Left lobe of liver (tissue), 2 donors: ENCODE data around the gene PNPLA6. TPM values are rescaled to one million over a fixed set of nuclear protein-coding genes. Genes with fewer than 3 reads are reported as not detected.

Experiments used
- ATAC-seq: fragments of 200-7000 bp; cut with Tn5 transposase; one replicate; pipeline ENCODE4 v1.9.1; 2020; ENCODE audit warnings: mild to moderate bottlenecking, moderate library complexity
- DNase-seq: peaks from one replicate; pipeline ENCODE4 v3.0.0-alpha.2; 2020; ENCODE audit warnings: low spot score
- total RNA-seq: library from RNA; stranded (reverse); gene quantifications from one replicate; pipeline ENCODE4 v1.2.1, GENCODE V29; 2021
- donor health status: DM: no; HTN: no; CAD: no; lungs with moderate emphysema.
- donor health status: DM: no; HTN: yes; CAD: no.

PNPLA6 gene
- total RNA-seq, 1 donor from 2014 or later, result 57.9 TPM

DNA sequence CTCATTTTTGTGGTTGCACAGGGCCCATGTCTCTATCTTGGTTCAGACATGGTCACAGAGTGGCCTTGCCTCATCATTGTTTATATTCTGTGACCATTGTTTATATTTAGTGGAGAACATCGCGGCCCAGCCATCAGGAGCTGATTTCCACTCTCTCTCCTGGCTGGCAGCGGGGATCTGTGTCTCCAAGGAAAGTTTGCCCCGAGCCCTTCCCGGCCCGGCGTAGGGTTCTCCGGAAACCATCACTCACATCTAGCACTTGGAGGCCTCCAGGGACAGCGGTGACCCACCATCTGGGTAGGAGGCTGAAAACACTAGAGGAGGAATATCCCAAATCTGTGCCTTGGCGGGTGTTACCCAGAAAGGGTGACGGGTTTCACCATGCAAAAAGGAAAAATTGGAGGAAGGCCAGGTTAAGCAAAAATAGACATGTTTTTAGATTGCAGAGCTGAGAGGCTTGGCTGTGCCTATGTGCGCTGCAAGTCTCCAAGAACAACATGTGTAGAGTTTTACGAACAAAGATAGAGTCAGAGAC is 20.3 kb upstream of the PNPLA6 start:
- no peak for DNase-seq

DNA sequence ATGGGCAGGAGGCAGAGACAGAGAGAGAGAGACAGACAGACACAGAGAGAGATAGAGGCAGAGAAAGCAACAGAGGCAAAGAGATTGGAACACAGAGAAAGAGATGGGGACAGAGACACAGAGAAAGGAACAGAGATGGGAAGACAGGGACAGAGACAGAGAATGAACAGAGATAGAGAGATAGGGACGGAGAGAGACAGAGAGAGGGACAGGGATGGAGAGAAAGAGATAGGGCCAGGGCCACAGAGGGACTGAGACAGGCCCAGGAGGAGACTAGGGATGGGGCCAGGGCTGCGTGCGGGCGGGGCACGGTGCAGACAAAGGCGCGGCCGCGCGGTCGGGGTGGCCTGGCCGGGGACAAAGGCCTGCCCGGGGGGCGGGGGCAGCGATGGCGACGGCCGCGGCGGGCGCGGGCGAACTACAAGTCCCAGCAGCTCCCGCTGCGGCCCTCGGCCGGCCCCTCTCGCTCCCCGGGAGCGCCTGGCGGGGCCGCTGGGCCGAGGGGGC is 19.8 kb upstream of the PNPLA6 start, which contains the start of gene ZNF358:
Gene ZNF358, plus strand, starts transcription at position 459 of the 507 bp plus-strand sequence. CDS start 3,140 bp downstream, outside the sequence.
- DNase-seq, result peak; percentile 80
- ATAC-seq, result peak; percentile 78

More for the DNA sequence above, 20.3 kb upstream of the PNPLA6 start:
- ATAC-seq, result no peak

DNA sequence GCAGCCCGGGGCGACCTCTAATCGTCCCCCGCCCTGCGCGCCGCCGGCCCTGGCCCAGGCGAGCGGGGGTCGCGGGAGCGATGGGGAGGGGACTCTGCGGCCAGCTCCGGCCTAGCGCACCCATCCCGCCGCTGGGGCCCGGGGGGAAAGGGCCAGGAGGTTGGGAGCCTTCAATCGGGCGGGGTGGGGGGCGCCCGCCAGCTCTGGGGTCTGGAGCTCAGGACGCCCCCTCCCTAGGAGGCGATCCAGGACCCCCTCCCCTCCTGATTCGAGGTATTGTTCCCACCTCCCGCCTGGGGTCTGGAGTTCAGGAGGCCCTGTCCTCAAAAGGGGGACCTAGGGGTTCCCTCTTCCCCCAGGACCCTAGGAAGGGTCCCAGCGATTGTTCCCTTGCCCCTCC is 19.2 kb upstream of the PNPLA6 start:
- no peak for DNase-seq
- ATAC-seq, result no peak

DNA sequence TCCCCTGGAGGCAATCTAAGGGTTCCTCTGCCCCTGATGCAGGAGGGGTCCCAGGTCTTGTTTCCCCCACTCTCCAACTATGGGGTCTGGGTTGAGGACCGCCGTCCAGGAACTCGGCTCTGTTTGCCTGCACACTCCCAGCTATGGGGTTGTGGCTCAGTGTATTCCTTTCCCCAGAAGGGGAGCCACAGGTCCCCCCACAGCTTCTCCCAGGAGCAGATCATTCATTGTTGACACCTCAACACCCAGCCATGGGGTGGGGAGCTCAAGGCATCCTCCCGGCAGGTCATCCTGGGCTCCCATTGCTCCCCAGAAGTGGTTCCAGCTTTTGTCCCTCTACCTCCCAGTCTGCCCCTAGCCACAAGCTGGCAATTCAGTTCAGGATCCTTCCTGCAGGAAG is 18.6 kb upstream of the PNPLA6 start:
- DNase-seq, result no peak
- no peak for ATAC-seq

DNA sequence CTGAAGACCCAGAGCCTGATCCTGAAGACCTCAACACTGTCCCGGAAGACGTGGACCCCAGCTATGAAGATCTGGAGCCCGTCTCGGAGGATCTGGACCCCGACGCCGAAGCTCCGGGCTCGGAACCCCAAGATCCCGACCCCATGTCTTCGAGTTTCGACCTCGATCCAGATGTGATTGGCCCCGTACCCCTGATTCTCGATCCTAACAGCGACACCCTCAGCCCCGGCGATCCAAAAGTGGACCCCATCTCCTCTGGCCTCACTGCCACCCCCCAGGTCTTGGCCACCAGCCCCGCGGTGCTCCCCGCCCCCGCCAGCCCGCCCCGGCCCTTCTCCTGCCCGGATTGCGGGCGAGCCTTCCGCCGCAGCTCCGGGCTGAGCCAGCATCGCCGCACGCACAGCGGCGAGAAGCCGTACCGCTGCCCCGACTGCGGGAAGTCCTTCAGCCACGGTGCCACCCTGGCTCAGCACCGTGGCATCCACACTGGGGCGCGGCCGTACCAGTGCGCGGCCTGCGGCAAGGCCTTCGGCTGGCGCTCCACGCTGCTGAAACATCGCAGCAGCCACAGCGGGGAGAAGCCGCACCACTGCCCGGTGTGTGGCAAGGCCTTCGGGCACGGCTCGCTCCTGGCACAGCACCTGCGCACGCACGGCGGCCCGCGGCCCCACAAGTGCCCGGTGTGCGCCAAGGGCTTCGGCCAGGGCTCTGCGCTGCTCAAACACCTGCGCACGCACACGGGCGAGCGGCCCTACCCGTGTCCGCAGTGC is 16.0 kb upstream of the PNPLA6 start:
- no peak for DNase-seq
- ATAC-seq, result no peak

DNA sequence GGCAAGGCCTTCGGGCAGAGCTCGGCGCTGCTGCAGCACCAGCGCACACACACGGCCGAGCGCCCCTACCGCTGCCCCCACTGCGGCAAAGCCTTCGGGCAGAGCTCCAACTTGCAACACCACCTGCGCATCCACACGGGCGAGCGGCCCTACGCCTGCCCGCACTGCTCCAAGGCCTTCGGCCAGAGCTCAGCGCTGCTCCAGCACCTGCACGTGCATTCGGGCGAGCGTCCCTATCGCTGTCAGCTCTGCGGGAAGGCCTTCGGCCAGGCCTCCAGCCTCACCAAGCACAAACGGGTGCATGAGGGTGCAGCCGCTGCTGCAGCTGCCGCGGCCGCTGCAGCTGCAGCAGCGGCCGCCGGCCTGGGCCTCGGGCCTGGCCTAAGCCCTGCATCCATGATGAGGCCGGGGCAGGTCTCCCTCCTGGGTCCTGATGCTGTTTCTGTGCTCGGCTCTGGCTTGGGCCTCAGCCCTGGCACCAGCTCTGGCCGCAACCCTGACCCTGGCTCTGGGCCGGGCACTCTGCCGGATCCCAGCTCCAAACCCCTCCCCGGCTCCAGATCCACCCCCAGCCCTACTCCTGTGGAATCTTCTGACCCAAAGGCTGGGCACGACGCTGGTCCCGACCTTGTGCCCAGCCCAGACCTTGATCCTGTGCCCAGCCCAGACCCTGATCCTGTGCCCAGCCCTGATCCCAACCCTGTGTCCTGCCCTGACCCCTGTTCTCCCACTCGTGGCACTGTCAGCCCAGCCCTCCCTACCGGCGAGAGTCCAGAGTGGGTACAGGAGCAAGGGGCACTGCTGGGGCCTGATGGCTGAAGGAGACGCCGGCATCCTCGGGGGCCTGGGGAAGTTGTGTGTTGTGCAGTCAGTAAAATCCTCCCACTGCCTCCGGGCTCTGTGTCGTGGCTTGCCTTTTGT is 15.1 kb upstream of the PNPLA6 start:
- DNase-seq (peak; percentile 92), ATAC-seq (peak; percentile 78)

DNA sequence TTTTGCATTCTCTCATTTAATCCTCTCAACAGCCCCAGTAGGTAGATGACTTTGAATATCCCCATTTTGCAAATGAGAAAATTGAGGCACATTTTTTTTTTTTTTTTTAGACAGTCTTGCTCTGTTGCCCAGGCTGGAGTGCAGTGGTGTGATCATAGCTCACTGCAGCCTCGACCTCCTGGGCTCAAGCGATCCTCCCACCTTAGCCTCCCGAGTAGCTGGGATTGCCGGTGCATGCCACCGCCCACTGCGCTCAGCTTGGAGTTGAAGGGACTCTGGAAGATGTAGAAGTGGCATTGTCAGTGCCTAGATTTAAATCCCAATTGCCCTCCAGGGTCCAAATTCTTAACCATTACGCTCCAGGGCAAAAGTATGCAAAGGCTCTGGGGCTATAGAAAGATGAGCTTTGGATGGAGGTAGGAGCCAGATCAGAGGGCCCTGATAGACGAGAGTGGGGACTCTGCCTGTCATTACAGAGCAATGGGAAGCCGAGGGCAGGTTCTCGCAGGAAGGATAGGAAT is 13.9 kb upstream of the PNPLA6 start:
- DNase-seq, result no peak
- no peak for ATAC-seq

DNA sequence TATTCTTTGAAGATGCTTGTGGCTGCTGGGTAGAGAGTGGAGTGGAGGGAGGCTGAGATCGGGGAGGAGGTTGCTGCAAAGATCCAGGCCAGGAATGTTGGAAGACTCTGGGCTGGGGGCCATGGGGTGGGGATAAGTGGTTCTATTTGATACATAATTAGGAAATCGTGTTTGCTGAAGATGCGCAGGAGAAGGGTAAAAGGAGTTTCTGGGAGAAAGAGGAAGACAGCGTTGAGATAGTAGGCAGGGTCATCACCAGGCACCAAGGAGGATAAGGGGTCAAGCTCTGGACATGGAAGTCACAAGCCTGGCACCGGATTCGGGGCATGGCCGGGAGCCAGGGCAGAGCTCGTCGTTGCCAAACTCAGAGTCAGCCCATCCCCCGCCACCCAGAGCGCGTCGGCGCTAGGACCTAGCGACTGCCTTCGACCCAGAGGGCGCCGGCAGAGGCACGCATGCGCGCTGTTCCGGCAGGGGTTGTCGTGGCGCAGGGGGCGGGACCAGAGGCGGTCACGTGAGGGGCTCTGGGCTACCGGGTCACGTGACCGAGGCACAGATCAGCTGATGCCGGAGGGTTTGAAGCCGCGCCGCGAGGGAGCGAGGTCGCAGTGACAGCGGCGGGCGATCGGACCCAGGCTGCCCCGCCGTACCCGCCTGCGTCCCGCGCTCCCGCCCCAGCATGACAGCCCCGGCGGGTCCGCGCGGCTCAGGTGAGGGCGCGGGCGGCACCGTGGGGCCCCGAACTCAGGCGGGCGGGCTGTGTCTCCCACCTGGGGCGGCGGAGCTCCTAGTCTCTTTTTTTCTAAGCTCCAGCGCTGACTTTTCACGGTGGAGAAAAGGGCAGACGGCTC is 13.2 kb upstream of the PNPLA6 start, which contains the start of gene MCOLN1:
Gene MCOLN1, plus strand, starts transcription at position 553 of the 851 bp plus-strand sequence. Its CDS starts 127 bp downstream, at position 680.
- DNase-seq (peak; percentile 99), ATAC-seq (peak; percentile 76)

DNA sequence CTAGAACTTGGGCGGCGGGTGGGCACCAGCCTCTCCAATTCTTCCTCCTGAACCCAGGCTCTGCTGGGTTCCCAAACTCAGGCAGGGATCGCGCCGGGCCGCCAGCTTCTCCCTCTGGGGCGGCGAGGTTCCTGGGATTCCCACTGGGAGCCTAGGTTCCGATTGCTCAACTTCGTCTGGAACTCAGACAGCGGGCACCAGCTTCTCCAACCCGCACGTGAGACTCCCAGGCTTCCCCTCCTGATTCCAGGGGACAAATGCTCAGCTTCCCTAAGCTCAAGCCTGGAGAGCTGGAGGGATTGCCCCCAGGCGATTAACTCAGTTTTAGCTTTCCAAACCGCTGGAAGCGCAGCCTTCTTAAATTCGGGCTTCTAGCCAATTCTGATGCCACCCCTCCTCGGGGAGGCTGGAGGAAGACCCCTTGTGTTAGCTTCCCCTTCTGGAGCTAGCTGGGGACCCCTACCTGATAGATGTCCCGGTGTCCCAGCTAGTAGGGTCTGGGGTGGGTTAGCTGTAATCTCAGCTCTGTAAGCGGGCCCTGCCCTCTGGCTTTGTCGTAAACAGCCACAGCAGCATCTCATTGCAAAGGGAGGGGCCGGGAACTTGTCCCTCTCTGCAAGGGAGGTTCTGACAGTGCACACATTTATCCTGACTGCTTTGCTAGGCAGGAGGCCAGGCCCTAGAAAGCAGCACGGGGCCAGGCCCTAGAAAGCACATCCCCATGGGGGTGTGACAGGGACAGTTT is 12.4 kb upstream of the PNPLA6 start:
- DNase-seq (peak; percentile 68), ATAC-seq (peak; percentile 23)

DNA sequence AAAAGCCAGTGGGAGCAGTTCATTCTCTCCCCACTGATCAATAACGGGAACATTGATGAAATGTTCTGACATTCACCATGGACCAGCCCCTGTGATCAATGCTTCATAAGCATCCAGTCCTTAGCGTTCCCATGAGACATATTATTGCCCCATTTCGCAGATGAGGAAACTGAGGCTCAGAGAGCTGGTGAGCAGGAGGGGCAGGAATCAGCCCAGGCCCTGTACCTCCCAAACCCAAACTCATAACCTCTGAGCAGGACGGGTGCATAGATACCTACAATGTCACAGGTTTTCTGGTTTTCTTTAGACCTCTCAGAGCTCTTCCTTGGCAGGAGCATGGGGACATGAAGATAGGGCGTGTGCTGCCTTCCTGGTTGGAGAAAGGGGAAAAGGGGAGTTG is 11.0 kb upstream of the PNPLA6 start:
- no peak for ATAC-seq
- DNase-seq, result no peak

DNA sequence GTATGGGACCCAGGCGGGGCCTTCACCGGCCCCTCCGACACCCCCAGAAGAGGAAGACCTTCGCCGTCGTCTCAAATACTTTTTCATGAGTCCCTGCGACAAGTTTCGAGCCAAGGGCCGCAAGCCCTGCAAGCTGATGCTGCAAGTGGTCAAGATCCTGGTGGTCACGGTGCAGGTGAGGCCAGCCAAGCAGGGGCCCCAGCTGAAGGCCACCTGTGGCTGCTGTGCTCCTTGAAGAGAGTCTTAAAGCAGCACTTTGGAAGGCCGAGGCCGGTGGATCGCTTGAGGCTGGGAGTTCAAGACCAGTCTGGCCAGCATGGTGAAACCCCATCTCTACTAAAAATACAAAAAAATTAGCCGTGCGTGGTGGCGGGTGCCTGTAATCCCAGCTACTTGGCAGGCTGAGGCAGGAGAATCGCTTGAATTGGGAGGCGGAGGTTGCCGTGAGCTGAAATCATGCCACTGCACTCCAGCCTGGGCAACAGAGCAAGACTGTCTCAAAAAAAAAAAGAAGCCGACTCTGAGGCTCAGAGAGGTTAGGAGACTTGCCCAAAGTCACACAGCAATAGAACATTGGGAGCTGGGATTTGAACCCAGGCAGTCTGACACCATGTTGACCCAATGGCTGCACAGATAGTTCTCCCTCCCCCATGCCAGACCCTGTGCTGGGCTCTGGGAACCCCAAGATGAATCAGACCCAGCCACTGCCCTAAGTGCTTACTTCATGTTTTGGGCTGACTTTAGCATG is 10.4 kb upstream of the PNPLA6 start:
- no peak for DNase-seq
- ATAC-seq, result no peak

DNA sequence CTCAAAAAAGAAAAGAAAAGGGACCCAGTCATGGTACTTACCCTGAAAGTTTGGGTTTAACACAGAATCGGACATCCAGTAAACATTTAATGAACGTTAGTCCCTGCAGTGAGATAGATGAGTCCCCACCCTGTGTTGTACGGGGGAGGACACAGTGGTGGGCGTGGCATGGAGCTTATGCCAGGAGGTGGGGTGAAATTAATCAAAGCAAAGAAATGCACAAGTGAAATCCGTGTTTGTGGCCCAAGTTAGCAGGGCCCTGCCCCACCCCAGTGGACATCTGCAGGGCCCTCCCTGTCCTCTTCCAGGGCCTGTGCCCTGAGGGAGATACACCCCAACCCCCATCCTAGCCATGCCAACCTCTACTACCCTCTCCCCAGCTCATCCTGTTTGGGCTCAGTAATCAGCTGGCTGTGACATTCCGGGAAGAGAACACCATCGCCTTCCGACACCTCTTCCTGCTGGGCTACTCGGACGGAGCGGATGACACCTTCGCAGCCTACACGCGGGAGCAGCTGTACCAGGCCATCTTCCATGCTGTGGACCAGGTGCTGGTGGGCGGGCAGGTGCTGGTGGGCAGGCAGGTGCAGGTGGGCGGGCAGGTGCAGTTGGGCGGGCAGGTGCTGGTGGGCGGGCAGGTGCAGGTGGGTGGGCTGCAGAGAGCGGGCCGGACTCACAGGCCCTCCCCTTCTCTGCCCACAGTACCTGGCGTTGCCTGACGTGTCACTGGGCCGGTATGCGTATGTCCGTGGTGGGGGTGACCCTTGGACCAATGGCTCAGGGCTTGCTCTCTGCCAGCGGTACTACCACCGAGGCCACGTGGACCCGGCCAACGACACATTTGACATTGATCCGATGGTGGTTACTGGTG is 9.2 kb upstream of the PNPLA6 start:
- DNase-seq (no peak), ATAC-seq (no peak)

DNA sequence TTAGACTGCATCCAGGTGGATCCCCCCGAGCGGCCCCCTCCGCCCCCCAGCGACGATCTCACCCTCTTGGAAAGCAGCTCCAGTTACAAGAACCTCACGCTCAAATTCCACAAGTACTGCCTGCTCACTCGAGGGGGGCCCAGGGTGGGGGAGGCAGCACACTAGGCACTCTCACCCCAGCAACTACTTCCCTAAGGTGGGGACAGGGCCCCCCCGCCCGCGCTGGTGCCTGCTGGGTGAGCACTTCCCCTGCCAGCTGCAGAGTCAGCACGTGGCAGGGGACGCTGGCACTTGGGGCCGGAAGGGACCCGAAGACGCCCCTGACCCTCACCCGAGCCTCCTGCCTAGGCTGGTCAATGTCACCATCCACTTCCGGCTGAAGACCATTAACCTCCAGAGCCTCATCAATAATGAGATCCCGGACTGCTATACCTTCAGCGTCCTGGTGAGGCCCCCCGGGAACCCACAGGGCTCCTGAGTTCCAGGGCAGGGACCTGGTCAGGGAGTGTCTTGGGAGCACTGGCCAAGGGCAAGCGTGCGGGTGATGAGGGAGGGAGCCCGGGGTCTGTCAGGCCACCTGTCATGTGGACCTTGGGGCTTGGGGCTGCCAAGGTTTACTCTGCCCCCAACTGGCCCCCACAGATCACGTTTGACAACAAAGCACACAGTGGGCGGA is 7.9 kb upstream of the PNPLA6 start:
- ATAC-seq, result peak; percentile 27
- no peak for DNase-seq

DNA sequence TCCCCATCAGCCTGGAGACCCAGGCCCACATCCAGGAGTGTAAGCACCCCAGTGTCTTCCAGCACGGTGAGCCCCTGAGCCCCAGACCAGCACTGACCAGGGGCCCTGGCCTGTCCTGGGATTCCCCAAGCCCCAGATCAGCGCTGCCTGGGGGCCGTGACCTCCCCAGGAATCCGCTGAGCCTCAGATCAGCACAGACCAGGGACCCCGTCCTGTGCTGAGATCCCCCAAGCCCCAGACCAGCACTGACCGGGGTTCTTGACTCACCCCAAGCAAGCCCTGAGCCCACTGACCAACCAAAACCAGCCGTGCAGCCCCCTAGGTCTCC is 7.4 kb upstream of the PNPLA6 start:
- ATAC-seq, result no peak
- DNase-seq, result no peak

DNA sequence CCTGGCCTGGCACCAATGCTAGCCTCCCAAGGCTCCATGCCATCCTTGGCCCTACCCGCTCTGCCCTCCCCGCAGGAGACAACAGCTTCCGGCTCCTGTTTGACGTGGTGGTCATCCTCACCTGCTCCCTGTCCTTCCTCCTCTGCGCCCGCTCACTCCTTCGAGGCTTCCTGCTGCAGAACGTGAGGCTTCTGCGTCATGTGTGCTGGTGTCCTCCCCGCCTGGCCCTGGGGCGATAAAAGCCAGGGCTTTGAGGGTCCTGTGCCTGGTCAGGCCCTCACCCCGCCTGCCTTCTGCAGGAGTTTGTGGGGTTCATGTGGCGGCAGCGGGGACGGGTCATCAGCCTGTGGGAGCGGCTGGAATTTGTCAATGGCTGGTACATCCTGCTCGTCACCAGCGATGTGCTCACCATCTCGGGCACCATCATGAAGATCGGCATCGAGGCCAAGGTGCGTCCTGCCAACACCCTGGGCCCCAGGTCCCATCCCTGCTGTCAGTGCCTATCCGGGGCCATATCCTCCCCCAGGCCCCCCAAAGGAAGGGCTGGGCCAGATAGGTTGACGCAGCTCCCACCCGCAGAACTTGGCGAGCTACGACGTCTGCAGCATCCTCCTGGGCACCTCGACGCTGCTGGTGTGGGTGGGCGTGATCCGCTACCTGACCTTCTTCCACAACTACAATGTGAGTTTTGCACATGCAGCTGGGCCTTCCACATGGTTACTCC is 6.8 kb upstream of the PNPLA6 start:
- ATAC-seq, result no peak
- no peak for DNase-seq

DNA sequence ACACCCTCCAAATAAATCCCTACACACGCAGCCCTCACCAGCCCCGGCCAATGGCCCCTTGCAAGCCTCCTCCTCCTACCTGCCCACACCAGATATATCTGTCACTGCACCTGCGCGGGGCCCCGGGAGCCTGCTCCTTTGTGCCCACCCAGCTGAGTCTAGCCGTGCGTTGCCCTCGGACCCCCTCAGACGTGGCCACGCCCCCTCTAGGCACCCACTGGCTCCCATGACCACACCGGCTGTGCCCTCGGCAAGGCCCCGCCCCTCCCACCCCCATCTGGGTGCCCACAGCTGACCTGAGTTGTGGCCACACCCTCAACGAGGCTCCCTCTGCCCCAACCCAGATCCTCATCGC is 6.3 kb upstream of the PNPLA6 start:
- ATAC-seq, result no peak

More for the DNA sequence above, 6.3 kb upstream of the PNPLA6 start:
- DNase-seq, result no peak
